Measurements from ENCODE around the gene ADGRV1. TPM values are rescaled to one million over a fixed set of nuclear protein-coding genes. Genes with fewer than 3 reads are reported as not detected.
"Not testable (repeated sequence)": the region's sequence is repeated elsewhere in the genome, so short reads cannot be mapped to it uniquely, and the experiment has no call there.

ADGRV1 gene
- total RNA-seq, 1 donor from 2014 or later, result 1.7 TPM

DNA sequence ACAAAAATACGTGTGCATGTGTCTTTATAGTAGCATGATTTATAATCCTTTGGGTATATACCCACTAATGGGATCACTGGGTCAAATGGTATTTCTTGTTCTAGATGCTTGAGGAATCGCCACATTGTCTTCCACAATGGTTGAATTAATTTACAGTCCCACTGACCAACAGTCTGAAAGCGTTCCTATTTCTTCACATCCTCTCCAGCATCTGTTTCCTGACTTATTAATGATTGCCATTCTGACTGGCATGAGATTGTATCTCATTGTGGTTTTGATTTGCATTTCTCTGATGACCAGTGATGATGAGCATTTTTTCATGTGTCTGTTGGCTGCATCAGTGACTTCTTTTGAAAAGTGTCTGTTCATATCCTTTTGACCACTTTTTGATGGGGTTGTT is 18.0 kb downstream of the ADGRV1 start:
- DNase-seq (ENCODE audit: low spot score); intact Hi-C loops (cut with DNase I); ATAC-seq: not testable (repeated sequence)

DNA sequence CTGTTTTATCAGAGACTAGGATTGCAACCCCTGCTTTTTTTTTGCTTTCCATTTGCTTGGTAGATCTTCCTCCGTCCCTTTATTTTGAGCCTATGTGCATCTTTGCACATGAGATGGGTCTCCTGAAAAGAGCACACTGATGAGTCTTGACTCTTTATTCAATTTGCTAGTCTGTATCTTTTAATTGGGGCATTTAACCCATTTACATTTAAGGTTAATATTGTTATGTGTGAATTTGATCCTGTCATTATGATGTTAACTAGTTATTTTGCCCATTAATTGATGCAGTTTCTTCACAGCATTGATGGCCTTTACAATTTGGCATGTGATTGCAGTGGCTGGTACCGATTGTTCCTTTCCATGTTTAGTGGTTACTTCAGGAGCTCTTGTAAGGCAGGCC is 21.3 kb downstream of the ADGRV1 start:
- DNase-seq (ENCODE audit: low spot score); ATAC-seq; intact Hi-C loops (cut with DNase I): not testable (repeated sequence)

DNA sequence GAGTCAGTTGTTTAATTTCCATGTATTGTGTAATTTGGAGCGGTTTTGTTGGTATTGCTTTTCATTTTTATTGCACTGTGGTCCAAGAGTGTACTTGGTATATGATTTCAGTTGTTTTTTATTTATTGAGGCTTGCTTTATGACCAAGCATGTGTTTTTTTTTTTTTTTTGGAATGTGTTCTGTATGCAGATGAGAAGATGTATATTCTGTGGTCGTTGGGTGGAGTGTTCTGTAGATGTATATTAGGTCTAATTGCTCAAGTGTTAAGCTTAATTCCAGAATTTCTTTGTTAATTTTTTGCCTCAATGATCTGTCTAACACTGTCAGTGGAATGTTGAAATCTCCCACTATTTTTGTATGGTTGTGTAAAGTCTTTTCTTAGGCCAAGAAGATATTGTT is 23.4 kb downstream of the ADGRV1 start:
- DNase-seq (ENCODE audit: low spot score), result no peak
- intact Hi-C loops (cut with DNase I), result no loop called here
- no peak for ATAC-seq

DNA sequence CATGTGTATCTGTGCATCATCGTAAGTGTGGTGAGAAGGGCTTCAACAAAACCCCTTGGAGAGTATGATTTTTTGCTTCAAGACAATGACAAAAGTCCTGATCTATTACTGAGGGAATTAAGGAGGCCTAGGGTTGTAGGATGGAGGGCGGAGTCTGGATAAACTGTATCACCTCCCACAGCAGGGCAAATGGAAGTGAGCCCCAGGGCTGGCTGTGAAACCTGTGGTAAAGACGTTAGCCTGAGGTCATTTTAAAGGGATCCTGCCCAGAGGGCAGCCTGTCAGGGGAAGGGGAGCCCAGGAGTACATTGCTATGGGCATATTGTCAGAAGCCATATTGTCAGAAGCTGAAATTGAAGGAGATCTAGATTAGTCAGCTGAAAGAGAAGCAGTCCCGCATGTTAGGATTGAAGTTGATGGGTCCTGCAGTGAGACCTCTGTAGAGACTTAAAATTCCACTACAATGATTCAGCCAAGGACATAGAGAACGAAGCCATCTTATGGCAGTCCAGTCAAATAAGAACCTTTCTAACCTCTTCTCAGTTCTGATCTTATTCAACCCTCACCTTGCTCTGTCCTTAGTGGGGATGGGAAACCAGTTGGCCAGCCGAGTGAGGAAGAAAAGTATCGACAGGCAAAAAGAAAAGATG is 26.9 kb downstream of the ADGRV1 start:
- intact Hi-C loops (cut with DNase I), result no loop called here
- DNase-seq (ENCODE audit: low spot score), result no peak
- ATAC-seq, result no peak

DNA sequence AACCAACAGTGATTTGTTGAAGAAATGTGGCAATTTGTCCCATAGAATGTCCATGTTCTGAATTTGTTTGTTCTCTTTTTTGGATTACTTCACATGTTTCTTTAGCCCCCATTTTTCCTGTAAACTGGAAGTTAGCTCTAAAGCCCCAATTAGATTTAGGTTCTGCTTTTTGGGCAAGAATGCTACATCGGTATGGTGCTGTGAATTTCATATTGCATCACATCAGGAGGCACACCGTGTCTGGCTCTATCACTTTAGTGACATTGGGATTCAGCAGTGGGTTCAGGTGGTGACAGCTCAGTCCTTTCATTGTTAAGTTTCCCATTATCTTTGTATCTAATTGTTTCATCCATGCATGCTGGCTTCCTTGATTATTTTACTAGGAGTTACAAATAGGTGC is 27.9 kb downstream of the ADGRV1 start:
- ATAC-seq (no peak), DNase-seq (ENCODE audit: low spot score) (no peak)
- intact Hi-C loops (cut with DNase I), result no loop called here

DNA sequence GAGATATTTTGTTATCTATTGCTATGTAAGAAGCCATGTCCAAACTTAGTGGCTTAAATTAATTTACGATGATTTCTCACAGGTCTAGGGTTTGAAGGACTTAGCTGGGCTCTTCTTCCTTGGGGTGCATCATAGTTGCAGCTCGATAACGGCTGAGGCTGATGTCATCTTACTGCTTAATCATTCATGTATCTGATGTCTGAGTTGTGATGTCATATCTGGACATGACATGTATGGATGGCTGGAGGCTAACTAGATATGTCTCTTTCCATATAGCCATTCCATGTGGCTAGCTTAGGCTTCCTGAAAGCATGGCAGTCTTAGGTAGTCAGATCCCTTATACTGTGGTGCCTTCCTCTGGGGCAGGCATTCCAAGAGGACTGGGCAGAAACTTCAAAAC is 31.6 kb downstream of the ADGRV1 start:
- DNase-seq (ENCODE audit: low spot score) (no peak), ATAC-seq (no peak)
- intact Hi-C loops (cut with DNase I), result no loop called here

DNA sequence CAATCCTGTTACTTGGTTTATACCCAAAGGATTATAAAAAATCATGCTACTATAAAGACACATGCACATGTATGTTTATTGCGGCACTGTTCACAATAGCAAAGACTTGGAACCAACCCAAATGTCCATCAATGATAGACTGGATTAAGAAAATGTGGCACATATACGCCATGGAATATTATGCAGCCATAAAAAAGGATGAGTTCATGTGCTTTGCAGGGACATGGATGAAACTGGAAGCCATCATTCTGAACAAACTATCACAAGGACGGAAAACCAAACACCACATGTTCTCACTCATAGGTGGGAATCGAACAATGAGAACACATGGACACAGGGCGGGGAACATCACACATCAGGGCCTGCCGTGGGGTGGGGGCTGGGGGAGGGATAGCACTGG is 34.5 kb downstream of the ADGRV1 start:
- ATAC-seq; DNase-seq (ENCODE audit: low spot score); intact Hi-C loops (cut with DNase I): not testable (repeated sequence)

DNA sequence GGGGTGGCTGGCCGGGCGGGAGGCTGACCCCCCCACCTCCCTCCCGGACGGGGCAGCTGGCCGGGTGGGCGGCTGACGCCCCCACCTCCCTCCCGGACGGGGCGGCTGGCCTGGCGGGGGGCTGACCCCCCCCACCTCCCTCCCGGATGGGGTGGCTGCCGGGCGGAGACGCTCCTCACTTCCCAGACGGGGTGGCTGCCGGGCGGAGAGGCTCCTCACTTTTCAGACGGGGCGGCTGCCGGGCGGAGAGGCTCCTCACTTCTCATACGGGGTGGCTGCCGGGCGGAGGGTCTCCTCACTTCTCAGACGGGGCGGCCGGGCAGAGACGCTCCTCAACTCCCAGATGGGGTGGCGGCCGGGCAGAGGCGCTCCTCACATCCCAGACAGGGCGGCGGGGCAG is 37.2 kb downstream of the ADGRV1 start:
- ATAC-seq; DNase-seq (ENCODE audit: low spot score); intact Hi-C loops (cut with DNase I): not testable (repeated sequence)

DNA sequence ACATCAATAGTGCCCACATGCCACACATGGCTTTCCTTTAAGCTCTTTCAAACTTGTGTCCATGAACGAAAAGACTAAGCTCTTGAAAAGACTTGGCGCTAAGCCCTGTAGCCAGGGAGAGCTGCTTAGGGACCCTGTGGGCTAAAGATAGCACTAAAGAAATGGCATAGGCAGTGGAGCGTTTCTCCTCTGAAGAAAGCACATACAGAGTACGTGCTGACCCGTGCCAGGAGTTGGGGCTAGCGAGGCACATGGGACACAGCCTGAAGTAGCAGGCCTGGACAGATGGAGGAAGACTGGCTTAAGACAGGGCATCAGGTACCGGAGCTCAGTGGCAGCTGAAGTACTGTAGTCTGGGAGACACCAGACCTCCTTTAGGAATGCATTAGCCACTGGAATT is 39.7 kb downstream of the ADGRV1 start:
- no peak for ATAC-seq

DNA sequence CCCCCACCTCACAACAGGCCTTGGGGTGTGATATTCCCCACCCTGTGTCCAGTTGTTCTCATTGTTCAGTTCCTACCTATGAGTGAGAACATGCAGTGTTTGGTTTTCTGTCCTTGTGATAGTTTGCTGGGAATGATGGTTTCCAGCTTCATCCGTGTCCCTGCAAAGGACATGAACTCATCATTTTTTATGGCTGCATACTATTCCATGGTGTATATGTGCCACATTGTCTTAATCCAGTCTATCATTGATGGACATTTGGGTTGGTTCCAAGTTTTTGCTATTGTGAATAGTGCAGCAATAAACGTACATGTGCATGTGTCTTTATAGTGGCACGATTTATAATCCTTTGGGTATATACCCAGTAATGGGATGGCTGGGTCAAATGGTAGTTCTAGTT is 41.7 kb downstream of the ADGRV1 start:
- intact Hi-C loops (cut with DNase I); ATAC-seq; DNase-seq (ENCODE audit: low spot score): not testable (repeated sequence)

More for the DNA sequence above, 39.7 kb downstream of the ADGRV1 start:
- intact Hi-C loops (cut with DNase I), result no loop called here
- DNase-seq (ENCODE audit: low spot score), result no peak

DNA sequence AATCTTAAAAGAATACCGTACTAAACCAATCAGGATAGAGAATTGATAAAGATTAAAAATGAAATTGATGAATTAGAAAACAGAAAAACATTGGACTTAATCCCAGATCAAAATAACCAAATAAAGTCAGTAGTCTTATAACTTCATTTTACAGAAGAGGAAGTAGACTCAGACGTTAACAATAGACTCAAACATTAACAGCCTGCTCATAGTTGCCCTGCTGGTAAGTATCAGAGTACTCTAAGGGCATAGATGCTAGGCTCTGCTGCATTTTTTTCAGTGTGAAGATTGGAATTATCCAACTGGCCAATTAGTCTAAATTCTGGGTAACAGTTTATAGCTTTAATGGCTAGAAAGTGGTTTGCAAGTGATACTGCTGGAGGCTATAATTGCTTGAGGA is 42.9 kb downstream of the ADGRV1 start:
- DNase-seq (ENCODE audit: low spot score), result no peak
- no peak for ATAC-seq
- intact Hi-C loops (cut with DNase I), result no loop called here

DNA sequence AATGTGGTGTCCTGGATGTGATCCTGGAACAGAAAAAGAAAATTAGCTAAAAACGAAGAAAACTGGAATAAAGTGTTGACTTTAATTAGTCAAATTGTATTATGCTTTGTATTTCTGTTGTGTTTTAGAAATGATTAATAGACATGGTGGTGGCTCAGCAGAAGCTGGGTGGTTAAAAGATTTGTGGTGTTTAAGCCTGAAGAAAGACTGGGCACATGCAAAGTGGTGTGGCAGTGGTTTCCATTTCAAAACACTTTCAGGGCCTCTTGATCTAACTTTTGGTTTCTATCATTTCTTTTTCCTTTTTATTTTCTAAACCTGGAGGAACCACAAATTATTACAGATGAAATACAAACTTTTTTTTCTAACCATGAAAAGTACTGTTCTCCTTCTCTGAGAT is 44.1 kb downstream of the ADGRV1 start:
- intact Hi-C loops (cut with DNase I), result no loop called here
- no peak for ATAC-seq
- no peak for DNase-seq (ENCODE audit: low spot score)

DNA sequence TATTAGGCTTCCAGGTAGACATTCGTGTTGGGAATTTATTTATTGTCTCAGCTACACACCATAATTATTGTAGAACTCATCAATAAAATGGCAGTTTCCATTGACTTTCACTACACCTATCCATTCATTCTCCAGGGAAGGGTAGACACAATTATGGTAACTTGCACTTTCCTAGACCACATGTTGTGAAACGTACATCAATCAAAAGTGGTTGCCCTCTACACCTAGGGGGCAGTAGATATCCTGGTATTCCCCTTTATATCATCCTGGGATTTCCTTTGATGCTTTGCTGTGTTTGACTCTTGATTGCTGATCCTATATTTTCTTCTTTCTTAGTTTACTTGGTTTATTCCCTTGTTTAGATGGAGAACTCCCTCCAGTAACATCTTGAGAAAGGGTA is 47.9 kb downstream of the ADGRV1 start:
- intact Hi-C loops (cut with DNase I), result no loop called here
- ATAC-seq (no peak), DNase-seq (ENCODE audit: low spot score) (no peak)

DNA sequence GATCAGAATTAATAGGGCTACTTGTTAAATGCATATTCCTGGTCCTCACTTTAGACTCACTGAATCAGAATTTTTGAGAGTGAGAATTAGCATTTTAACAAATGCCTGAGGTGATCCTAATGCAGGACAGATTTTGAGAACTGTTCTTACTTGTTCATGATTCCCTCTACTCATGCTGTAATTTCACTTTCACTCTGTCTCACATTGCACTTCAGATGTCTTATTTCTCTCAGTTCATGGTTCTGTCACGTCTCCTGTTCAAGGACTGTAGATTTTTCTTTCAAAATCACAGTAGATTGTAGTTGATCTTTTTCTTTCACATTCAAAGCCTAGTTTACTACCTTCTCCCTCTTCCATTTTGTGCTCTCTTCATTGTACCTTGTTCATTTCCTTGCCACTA is 54.3 kb downstream of the ADGRV1 start:
- intact Hi-C loops (cut with DNase I), result no loop called here
- no peak for DNase-seq (ENCODE audit: low spot score)

DNA sequence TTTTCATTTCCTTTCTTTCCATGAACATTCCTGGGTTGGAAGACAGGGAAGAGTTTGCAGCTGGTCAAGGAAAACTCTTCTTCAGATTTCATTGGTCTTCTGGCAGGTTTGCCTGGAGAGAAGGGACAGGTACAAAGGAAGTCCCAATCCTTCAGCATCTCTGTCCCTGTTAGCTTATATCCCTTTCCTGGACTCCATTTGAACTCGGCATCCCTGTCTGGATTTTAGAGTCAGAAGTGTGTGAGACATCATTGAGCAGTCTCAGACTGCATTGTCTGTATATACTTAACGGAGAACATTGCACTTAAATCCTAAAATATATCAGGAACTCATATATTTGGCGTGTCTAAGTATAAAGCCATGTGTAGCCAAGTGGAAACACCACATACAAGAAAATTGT is 54.9 kb downstream of the ADGRV1 start:
- intact Hi-C loops (cut with DNase I), result no loop called here
- ATAC-seq, result no peak
- no peak for DNase-seq (ENCODE audit: low spot score)

More for the DNA sequence above, 54.3 kb downstream of the ADGRV1 start:
- no peak for ATAC-seq

DNA sequence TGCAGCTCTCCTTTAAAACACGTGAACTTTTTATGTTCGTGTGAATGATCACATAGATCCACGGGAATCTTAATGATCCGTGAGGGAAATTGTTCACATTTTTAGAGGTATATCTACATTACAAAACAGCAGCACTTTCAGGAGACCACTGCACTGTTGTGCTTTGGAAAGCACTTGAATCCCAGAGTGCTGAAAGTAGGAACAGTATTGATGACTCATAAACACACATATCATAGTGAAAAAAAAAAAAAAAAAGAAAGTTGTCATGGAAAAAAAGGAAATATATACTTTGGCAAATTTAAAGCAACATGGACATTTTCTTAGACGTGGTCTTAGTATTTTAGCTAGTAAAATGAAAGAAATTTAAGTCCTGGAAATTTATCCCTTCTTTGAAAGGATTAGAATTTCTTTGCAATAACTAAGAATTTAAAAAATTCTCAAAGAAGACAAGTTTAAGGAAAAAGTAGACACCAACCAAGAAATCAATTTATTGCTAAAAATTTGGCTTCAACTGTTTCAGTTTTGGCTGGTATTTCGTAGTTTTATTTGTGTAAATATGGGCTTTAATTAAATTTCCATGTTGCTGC is 55.4 kb downstream of the ADGRV1 start:
- intact Hi-C loops (cut with DNase I), result no loop called here
- ATAC-seq (no peak), DNase-seq (ENCODE audit: low spot score) (no peak)

DNA sequence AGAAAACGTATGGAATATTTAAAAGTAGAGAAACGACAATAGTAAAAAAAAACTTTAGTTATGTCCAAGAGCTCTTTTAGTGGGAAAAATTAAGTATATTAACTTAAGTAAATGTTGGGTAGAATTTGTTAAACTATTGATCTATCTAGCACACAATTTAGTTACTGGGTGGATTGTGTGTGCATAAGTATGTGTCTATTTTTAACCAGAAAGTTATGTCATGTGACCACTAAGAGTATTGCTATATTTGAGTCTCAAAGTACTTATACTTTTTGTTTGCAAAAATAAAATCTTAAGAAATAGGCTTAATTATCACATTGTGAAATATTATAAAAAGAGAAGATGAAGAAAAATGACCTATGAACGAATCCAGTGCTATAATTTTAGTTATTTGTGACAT is 56.8 kb downstream of the ADGRV1 start:
- DNase-seq (ENCODE audit: low spot score) (no peak), ATAC-seq (no peak)
- intact Hi-C loops (cut with DNase I), result no loop called here

DNA sequence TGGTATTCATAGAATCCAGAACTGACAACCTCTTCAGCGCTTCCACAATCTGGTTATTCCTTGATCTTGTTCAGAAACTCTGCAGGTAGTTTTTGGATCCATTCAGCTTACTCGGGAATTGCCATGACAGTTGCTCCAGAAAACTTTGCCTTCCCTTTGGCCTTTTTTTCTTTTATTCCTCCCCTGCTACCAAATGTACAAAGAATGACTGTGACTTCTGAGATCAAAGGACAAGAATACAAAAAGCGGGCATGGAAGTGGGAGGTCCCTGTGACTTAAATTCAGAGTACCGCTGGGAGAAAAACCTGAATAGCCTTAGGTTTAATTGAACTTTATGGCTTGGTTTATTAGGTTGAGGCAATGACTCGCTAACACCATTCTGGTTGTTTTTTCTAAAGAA is 59.5 kb downstream of the ADGRV1 start:
- intact Hi-C loops (cut with DNase I), result no loop called here
- no peak for DNase-seq (ENCODE audit: low spot score)
- ATAC-seq, result no peak

DNA sequence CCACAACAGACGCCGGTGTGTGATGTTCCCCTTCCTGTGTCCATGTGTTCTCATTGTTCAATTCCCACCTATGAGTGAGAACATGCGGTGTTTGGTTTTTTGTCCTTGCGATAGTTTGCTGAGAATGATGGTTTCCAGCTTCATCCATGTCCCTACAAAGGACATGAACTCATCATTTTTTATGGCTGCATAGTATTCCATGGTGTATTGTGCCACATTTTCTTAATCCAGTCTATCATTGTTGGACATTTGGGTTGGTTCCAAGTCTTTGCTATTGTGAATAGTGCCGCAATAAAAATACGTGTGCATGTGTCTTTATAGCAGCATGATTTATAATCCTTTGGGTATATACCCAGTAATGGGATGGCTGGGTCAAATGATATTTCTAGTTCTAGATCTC is 61.2 kb downstream of the ADGRV1 start:
- DNase-seq (ENCODE audit: low spot score); intact Hi-C loops (cut with DNase I); ATAC-seq: not testable (repeated sequence)

DNA sequence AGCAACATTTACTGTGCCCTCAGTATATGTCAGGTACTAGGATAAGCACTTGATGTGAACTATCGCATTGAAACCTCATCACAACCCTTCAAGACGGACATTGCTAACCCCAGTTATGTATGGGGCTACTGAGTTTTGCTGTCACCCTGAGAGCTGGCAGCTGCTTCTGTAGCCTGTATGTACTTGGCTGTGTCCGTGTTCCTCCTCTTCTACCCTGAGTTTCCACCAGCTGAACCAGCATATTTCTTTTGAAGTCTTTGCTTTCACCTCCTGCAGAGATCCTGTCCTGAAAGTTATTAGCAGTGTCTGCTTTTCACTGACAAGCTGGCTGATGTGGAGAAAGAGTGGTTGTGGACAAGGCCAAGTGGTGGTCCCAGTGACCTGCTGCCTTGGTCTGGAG is 63.3 kb downstream of the ADGRV1 start:
- ATAC-seq (no peak), DNase-seq (ENCODE audit: low spot score) (no peak)
- intact Hi-C loops (cut with DNase I), result no loop called here

DNA sequence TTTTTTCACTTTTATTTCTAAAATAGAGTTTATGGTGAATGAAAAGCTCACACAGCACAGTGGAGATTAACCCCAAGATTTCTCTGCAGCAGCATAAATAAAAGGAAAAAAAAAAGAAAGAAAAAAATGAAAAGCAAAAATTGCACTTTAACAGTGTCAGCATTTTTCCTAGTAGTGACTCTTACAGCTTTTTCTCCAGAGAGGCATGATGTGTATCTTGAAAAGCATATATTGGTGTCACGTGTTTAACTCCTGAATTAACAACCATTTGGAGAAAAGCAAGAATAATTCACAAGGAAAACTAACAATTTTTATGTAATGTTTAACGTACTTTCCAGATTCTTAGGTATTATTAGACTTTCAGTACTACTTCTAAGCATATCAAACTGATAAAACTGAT is 67.9 kb downstream of the ADGRV1 start:
- ATAC-seq, result no peak
- intact Hi-C loops (cut with DNase I), result no loop called here

More for the DNA sequence above, 67.9 kb downstream of the ADGRV1 start:
- no peak for DNase-seq (ENCODE audit: low spot score)
